HL-60/S4 treated with phorbol 12-myristate 13-acetate at 8.2 ng/mL for 4 days and 3 days (cell line): Measurements from ENCODE around the gene TIMP4.

Experiments used
- in situ Hi-C: fragments of 300-500 bp; cut with MboI; formaldehyde crosslinking; loops from 2 replicates; pipeline ENCODE4 v1.15.0; 2022; ENCODE audit warnings: low sequenced_read_pairs

Gene TIMP4

GRCh38 chr3:12148183-12148940, 10.3 kb downstream of the TIMP4 start:
- in situ Hi-C loops, result no loop called here

- in situ Hi-C loops, result no loop called here
These were observed 11.5 kb downstream of the TIMP4 start for GRCh38 chr3:12147049-12147780.

GRCh38 chr3:12143949-12144504, 14.7 kb downstream of the TIMP4 start:
- in situ Hi-C loops, result no loop called here

- in situ Hi-C loops, result no loop called here
These were observed 16.2 kb downstream of the TIMP4 start for GRCh38 chr3:12142476-12142875.

- in situ Hi-C loops, result no loop called here
These were observed 17.4 kb downstream of the TIMP4 start for GRCh38 chr3:12141350-12141749.

GRCh38 chr3:12139111-12139511, 19.6 kb downstream of the TIMP4 start:
- in situ Hi-C loops, result loop anchor here (5.0 to 10.0 kb wide), 2 partner anchors 186 to 338 kb away; no protein-coding TSS in a partner anchor

- in situ Hi-C loops, result loop anchor here (5.0 to 10.0 kb wide), 2 partner anchors 187 to 339 kb away; no protein-coding TSS in a partner anchor
These were observed 20.7 kb downstream of the TIMP4 start for GRCh38 chr3:12138044-12138443.

GRCh38 chr3:12136371-12136770, 22.3 kb downstream of the TIMP4 start:
- in situ Hi-C loops, result loop anchor here (5.0 to 10.0 kb wide), 2 partner anchors 188 to 341 kb away; no protein-coding TSS in a partner anchor

GRCh38 chr3:12135029-12135657, 23.6 kb downstream of the TIMP4 start:
- in situ Hi-C loops, result loop anchor here (5.0 to 10.0 kb wide), 2 partner anchors 190 to 342 kb away; no protein-coding TSS in a partner anchor

GRCh38 chr3:12132881-12133280, 25.8 kb downstream of the TIMP4 start:
- in situ Hi-C loops, result loop anchor here (10.0 kb wide), 1 partner anchor 192 kb away; no protein-coding TSS in a partner anchor

- in situ Hi-C loops, result loop anchor here (10.0 kb wide), 1 partner anchor 193 kb away; no protein-coding TSS in a partner anchor
These were observed 27.2 kb downstream of the TIMP4 start for GRCh38 chr3:12131351-12132090.

GRCh38 chr3:12127391-12127790, 31.3 kb downstream of the TIMP4 start:
- in situ Hi-C loops, result no loop called here

GRCh38 chr3:12125772-12126171, 32.9 kb downstream of the TIMP4 start:
- in situ Hi-C loops, result no loop called here

GRCh38 chr3:12121466-12121865, 37.2 kb downstream of the TIMP4 start:
- in situ Hi-C loops, result no loop called here

- in situ Hi-C loops, result no loop called here
These were observed 38.2 kb downstream of the TIMP4 start for GRCh38 chr3:12120374-12121140.

- in situ Hi-C loops, result no loop called here
These were observed 41.2 kb downstream of the TIMP4 start for GRCh38 chr3:12117473-12117872.

- in situ Hi-C loops, result no loop called here
These were observed 41.8 kb downstream of the TIMP4 start for GRCh38 chr3:12116870-12117269.

GRCh38 chr3:12115849-12116248, 42.9 kb downstream of the TIMP4 start:
- in situ Hi-C loops, result no loop called here

GRCh38 chr3:12115104-12115503, 43.6 kb downstream of the TIMP4 start:
- in situ Hi-C loops, result no loop called here

GRCh38 chr3:12114251-12114650, 44.5 kb downstream of the TIMP4 start:
- in situ Hi-C loops, result no loop called here
